ENCODE measurements around the gene LEP. TPM values are rescaled to one million over a fixed set of nuclear protein-coding genes. Genes with fewer than 3 reads are reported as not detected.

The LEP gene
- total RNA-seq, 1 experiment from 2014 or later: not detected

DNA sequence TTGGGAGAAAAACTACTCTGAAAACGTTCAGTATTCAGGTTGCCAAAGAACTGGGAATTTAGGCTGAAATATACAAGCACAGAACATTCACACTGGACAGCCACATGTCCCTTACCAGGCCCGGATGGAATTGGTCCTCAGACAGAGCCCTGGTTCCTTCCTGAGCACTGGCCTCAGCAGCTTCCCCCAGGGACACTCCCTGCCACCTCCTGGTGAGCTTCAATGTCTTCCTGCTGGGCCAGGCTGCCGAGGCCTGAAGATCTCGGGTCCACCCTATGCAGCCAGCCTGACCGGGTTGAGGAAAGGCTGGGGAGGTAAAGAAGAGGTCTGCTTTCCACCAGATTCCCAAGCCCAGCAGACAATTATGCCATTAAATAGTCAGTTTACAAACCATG is 24.8 kb downstream of the LEP start:
- Histone ChIP-seq H3K9ac (ENCODE audit: low read length) (no peak overlapping the region), H4K20me1 (ENCODE audit: insufficient read depth) (no peaks in the 10 kb centered on the region), H3K27ac (ENCODE audit: low read depth, low read length) (no peak overlapping the region), H3K9me3 (ENCODE audit: control insufficient read depth in 1 of 2, insufficient read depth in 1 of 2, low read depth in 1 of 2, low read length in 2 of 2) (no peaks in the 10 kb centered on the region), H3K4me2 (ENCODE audit: low read length) (no peak overlapping the region), H3K79me2 (ENCODE audit: insufficient read depth, low read length) (no peaks in the 10 kb centered on the region), H3K36me3 (ENCODE audit: control insufficient read depth in 1 of 2, insufficient read depth in 2 of 2, low read length in 2 of 2) (no peaks in the 10 kb centered on the region), H3K9me2 (ENCODE audit: insufficient read depth) (no peaks in the 10 kb centered on the region), H3K4me3 (replicated peaks in 1 of 2; ENCODE audit: low read depth in 1 of 2, low read length in 2 of 2) (no peak overlapping the region), H3K27me3 (ENCODE audit: insufficient read depth, low read length) (no peaks in the 10 kb centered on the region), H2AFZ (ENCODE audit: low read depth, low read length, poor library complexity, severe bottlenecking) (no peak overlapping the region), H3K4me1 (ENCODE audit: control insufficient read depth in 1 of 2, insufficient read depth in 2 of 2, low read length in 2 of 2) (peaks cover 16 to 21% of the 10 kb centered on the region in 2 experiments)
- POLR2A ChIA-PET: no interaction called here
- no peak for DNase-seq (ENCODE audit: low read depth, low spot score)
- CTCF ChIA-PET: interaction anchor here (1.2 kb wide), 1 partner anchor 56 kb away, joined by 3 read pairs; no protein-coding TSS in a partner anchor
- 0 out of 2 replicates have a peak, but pooled peaks have one; percentile 61 for ATAC-seq
- no TSS peak for BruUV-seq (replicated peaks)
- intact Hi-C loops (cut with micrococcal nuclease): no loop called here
- no peak for TF ChIP-seq SIN3A (IDR thresholded peaks at IDR 0.05; ENCODE audit: low read depth)
- no peak for TF ChIP-seq SRF (IDR thresholded peaks at IDR 0.05; ENCODE audit: low read depth)
- TF ChIP-seq ZFX (IDR thresholded peaks at IDR 0.05): no peak
- TF ChIP-seq POLR2AphosphoS5 (IDR thresholded peaks at IDR 0.05; ENCODE audit: low read depth, low read length): no peak
- TF ChIP-seq SP1 (IDR thresholded peaks at IDR 0.05; ENCODE audit: low read depth): no peak
- RAD21 ChIA-PET (ENCODE audit: low non-redundant PET in 1 of 2, low total read pairs in 2 of 2, uncharacterized antibody in 2 of 2, unreplicated experiment in 2 of 2): no interaction called here

DNA sequence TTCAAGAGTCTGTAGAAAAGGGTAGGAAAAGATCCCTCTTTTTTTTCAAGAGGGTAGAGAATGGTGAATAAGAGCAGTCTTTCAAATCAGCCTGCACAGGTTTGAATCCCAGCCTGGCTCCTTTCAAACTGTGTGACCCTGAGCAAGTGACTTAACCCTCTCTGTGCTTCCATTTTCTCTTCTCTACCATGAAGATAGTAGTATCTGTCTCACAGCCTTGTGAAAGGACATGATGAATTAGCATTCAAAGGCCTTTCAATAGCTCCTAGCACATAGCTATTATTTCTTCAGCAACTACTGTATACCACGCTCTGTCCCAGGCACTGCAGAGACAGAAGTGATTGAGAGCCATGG is 25.4 kb downstream of the LEP start:
- no peaks in the 10 kb centered on the region for H3K79me2 ChIP-seq (ENCODE audit: insufficient read depth, low read length)
- RAD21 ChIA-PET (ENCODE audit: low non-redundant PET in 1 of 2, low total read pairs in 2 of 2, uncharacterized antibody in 2 of 2, unreplicated experiment in 2 of 2): no interaction called here
- ATAC-seq (0 out of 2 replicates have a peak, but pooled peaks have one; percentile 29), DNase-seq (ENCODE audit: low read depth, low spot score) (no peak)
- no peak overlapping the region for H2AFZ ChIP-seq (ENCODE audit: low read depth, low read length, poor library complexity, severe bottlenecking)
- no peaks in the 10 kb centered on the region for H3K27me3 ChIP-seq (ENCODE audit: insufficient read depth, low read length)
- H3K9me2 ChIP-seq (ENCODE audit: insufficient read depth): no peaks in the 10 kb centered on the region
- CTCF ChIA-PET: interaction anchor here (1.2 kb wide), 1 partner anchor 57 kb away, joined by 3 read pairs; no protein-coding TSS in a partner anchor
- peak overlapping the region; percentile 3; the same call in 1 of the 2 replicates for H3K4me2 ChIP-seq (ENCODE audit: low read length)
- no peaks in the 10 kb centered on the region for H3K9me3 ChIP-seq (ENCODE audit: control insufficient read depth in 1 of 2, insufficient read depth in 1 of 2, low read depth in 1 of 2, low read length in 2 of 2)
- POLR2A ChIA-PET: no interaction called here
- BruUV-seq (replicated peaks): no TSS peak
- no peaks in the 10 kb centered on the region for H4K20me1 ChIP-seq (ENCODE audit: insufficient read depth)
- H3K36me3 ChIP-seq (ENCODE audit: control insufficient read depth in 1 of 2, insufficient read depth in 2 of 2, low read length in 2 of 2): no peaks in the 10 kb centered on the region
- H3K9ac ChIP-seq (ENCODE audit: low read length): no peak overlapping the region
- no peak overlapping the region for H3K4me3 ChIP-seq (replicated peaks in 1 of 2; ENCODE audit: low read depth in 1 of 2, low read length in 2 of 2)
- peaks cover 16 to 21% of the 10 kb centered on the region in 2 experiments for H3K4me1 ChIP-seq (ENCODE audit: control insufficient read depth in 1 of 2, insufficient read depth in 2 of 2, low read length in 2 of 2)
- no peak overlapping the region for H3K27ac ChIP-seq (ENCODE audit: low read depth, low read length)
- intact Hi-C loops (cut with micrococcal nuclease): no loop called here
- TF ChIP-seq CBX3 (IDR thresholded peaks at IDR 0.05; ENCODE audit: low read depth) (no peak), POLR2AphosphoS5 (IDR thresholded peaks at IDR 0.05; ENCODE audit: low read depth, low read length) (no peak), CEBPB (IDR thresholded peaks at IDR 0.05; ENCODE audit: low read depth) (no peak), SP1 (IDR thresholded peaks at IDR 0.05; ENCODE audit: low read depth) (no peak), TCF7L2 (IDR thresholded peaks at IDR 0.05; ENCODE audit: borderline replicate concordance, extremely low read depth, insufficient read depth, insufficient read length) (no peak), SIN3A (IDR thresholded peaks at IDR 0.05; ENCODE audit: low read depth) (no peak), YY1 (IDR thresholded peaks at IDR 0.05; ENCODE audit: extremely low read depth, insufficient replicate concordance, low read depth, low read length) (no peak), ZNF274 (IDR thresholded peaks at IDR 0.05; ENCODE audit: low read depth, low read length) (no peak)
- TF ChIP-seq, protein P1, sequence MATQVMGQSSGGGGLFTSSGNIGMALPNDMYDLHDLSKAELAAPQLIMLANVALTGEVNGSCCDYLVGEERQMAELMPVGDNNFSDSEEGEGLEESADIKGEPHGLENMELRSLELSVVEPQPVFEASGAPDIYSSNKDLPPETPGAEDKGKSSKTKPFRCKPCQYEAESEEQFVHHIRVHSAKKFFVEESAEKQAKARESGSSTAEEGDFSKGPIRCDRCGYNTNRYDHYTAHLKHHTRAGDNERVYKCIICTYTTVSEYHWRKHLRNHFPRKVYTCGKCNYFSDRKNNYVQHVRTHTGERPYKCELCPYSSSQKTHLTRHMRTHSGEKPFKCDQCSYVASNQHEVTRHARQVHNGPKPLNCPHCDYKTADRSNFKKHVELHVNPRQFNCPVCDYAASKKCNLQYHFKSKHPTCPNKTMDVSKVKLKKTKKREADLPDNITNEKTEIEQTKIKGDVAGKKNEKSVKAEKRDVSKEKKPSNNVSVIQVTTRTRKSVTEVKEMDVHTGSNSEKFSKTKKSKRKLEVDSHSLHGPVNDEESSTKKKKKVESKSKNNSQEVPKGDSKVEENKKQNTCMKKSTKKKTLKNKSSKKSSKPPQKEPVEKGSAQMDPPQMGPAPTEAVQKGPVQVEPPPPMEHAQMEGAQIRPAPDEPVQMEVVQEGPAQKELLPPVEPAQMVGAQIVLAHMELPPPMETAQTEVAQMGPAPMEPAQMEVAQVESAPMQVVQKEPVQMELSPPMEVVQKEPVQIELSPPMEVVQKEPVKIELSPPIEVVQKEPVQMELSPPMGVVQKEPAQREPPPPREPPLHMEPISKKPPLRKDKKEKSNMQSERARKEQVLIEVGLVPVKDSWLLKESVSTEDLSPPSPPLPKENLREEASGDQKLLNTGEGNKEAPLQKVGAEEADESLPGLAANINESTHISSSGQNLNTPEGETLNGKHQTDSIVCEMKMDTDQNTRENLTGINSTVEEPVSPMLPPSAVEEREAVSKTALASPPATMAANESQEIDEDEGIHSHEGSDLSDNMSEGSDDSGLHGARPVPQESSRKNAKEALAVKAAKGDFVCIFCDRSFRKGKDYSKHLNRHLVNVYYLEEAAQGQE (IDR thresholded peaks at IDR 0.05; ENCODE audit: low read depth): no peak
